ENCODE data around the gene AMDHD2. TPM values are rescaled to one million over a fixed set of nuclear protein-coding genes. Genes with fewer than 3 reads are reported as not detected.

Gene AMDHD2
- total RNA-seq, 1 donor from 2014 or later, result 61.0 TPM

DNA sequence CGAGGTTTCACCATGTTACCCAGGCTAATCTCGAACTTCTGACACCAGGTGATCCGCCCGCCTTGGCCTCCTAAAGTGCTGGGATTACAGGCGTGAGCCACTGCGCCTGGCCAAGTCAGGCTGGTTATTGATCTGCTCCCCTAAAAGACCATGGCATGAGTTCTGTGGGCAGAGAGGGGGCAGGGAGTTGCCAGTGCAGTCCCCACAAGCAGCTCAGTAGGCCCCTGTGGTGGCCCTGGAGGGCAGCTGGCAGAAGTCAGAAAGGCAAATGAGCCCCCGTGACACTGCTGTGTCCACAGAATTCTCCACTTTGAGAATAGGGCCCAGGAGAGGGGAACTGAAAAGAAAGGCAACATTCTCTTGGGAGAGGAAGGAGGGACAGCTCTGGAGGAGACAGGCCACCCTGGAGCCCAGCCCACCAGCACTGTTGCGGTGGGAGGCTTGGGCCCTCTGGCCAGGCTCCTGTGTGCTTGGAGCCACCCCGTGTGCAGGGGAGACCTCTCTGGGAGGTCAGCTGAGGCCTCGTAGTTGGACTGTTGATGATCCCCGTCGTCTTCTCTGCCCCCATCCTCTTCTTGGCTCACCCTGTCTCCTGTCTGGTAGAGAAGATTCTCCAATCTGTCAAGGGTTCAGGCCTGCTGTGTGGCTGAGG is 2.1 kb upstream of the AMDHD2 start:
- Mint-ChIP-seq H3K4me3 (ENCODE audit: unreplicated experiment) (no peak overlapping the region), H3K27me3 (ENCODE audit: unreplicated experiment) (peaks cover 27% of the 10 kb centered on the region), H3K4me1 (ENCODE audit: low read depth, unreplicated experiment) (peaks cover 23% of the 10 kb centered on the region), H3K9me3 (ENCODE audit: unreplicated experiment) (peaks cover 29% of the 10 kb centered on the region), H3K36me3 (ENCODE audit: unreplicated experiment) (no peaks in the 10 kb centered on the region), H3K27ac (ENCODE audit: unreplicated experiment) (peak overlapping the region; percentile 85)
- DNase-seq, result no peak
- TF ChIP-seq CTCF (IDR thresholded peaks at IDR 0.05; ENCODE audit: partially characterized antibody, unreplicated experiment), result no peak

GRCh38 chr16:2518823-2519710 is 1.1 kb upstream of the AMDHD2 start:
- no peak for DNase-seq
- Mint-ChIP-seq H3K9me3 (ENCODE audit: unreplicated experiment) (peaks cover 26% of the 10 kb centered on the region), H3K4me1 (ENCODE audit: low read depth, unreplicated experiment) (peaks cover 23% of the 10 kb centered on the region), H3K27me3 (ENCODE audit: unreplicated experiment) (peaks cover 23% of the 10 kb centered on the region), H3K36me3 (ENCODE audit: unreplicated experiment) (no peaks in the 10 kb centered on the region), H3K4me3 (ENCODE audit: unreplicated experiment) (peak overlapping the region; percentile 79), H3K27ac (ENCODE audit: unreplicated experiment) (peak overlapping the region; percentile 90)
- TF ChIP-seq CTCF (IDR thresholded peaks at IDR 0.05; ENCODE audit: partially characterized antibody, unreplicated experiment), result no peak

DNA sequence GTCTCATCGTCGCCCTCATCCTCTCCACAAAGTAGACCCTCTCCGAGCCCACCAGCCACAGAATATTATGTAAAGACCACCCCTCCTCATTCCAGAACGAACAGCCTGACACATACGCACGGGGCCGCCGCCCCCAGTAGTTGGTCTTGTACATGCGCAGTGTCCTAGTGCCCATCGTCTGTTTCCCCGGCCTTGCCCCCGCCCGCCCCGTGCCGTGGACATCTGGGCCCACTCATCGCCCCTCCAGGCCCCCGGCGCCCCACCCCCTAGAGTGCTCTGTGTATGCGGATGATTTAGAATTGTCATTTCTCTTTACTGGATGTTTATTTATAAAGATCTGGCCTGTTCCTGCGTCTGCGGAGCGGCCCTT is 475 bp upstream of the AMDHD2 start:
- peaks cover 22% of the 10 kb centered on the region for H3K27me3 Mint-ChIP-seq (ENCODE audit: unreplicated experiment)
- no peak for TF ChIP-seq CTCF (IDR thresholded peaks at IDR 0.05; ENCODE audit: partially characterized antibody, unreplicated experiment)
- peak overlapping the region; percentile 79 for H3K4me3 Mint-ChIP-seq (ENCODE audit: unreplicated experiment)
- peaks cover 28% of the 10 kb centered on the region for H3K9me3 Mint-ChIP-seq (ENCODE audit: unreplicated experiment)
- H3K4me1 Mint-ChIP-seq (ENCODE audit: low read depth, unreplicated experiment), result peaks cover 25% of the 10 kb centered on the region
- H3K27ac Mint-ChIP-seq (ENCODE audit: unreplicated experiment), result peak overlapping the region; percentile 90
- no peaks in the 10 kb centered on the region for H3K36me3 Mint-ChIP-seq (ENCODE audit: unreplicated experiment)
- no peak for DNase-seq

GRCh38 chr16:2520784-2521531 is 787 bp downstream of the AMDHD2 start:
- Mint-ChIP-seq H3K36me3 (ENCODE audit: unreplicated experiment) (no peaks in the 10 kb centered on the region), H3K27ac (ENCODE audit: unreplicated experiment) (peak overlapping the region; percentile 77), H3K27me3 (ENCODE audit: unreplicated experiment) (peaks cover 20% of the 10 kb centered on the region), H3K9me3 (ENCODE audit: unreplicated experiment) (peaks cover 20% of the 10 kb centered on the region), H3K4me1 (ENCODE audit: low read depth, unreplicated experiment) (peaks cover 16% of the 10 kb centered on the region), H3K4me3 (ENCODE audit: unreplicated experiment) (peak overlapping the region; percentile 86)
- no peak for TF ChIP-seq CTCF (IDR thresholded peaks at IDR 0.05; ENCODE audit: partially characterized antibody, unreplicated experiment)
- DNase-seq, result peak; percentile 61

All from glutamatergic neuron (in vitro differentiated cells).